ENCODE data around the gene ANGPTL1. TPM values are rescaled to one million over a fixed set of nuclear protein-coding genes. Genes with fewer than 3 reads are reported as not detected.

The ANGPTL1 gene
- total and polyA plus RNA-seq, 2 of the 13 experiments (the other 11 are each of a cell fraction or from before 2014, with no cell fraction given), result 2.9 to 9.3 TPM

- Histone ChIP-seq H3K27me3 (ENCODE audit: control insufficient read depth in 1 of 2, insufficient read depth in 2 of 2, low read length in 2 of 2) (no peaks in the 10 kb centered on the region), H3K36me3 (replicated peaks in 1 of 2; ENCODE audit: control insufficient read depth in 1 of 2, insufficient read depth in 2 of 2, low read length in 2 of 2) (no peaks in the 10 kb centered on the region; a peak in 1 of 5 replicates), H2AFZ (ENCODE audit: low read length) (no peak overlapping the region), H3K4me1 (ENCODE audit: insufficient read depth, low read length) (0 out of 2 replicates have a peak, but pooled peaks cover 6% of the 10 kb centered on the region), H3K9ac (ENCODE audit: insufficient read depth, low read depth, low read length) (no peak overlapping the region), H3K4me2 (ENCODE audit: low read depth, low read length) (no peak overlapping the region), H3K4me3 (replicated peaks in 1 of 3; ENCODE audit: insufficient read depth in 1 of 3, low read depth in 2 of 3, low read length in 3 of 3) (no peak overlapping the region), H3K27ac (ENCODE audit: extremely low read length, insufficient read depth, low read length) (no peak overlapping the region), H4K20me1 (ENCODE audit: insufficient read depth, low read length) (no peaks in the 10 kb centered on the region), H3K79me2 (ENCODE audit: insufficient read depth, low read length) (no peaks in the 10 kb centered on the region), H3K9me3 (ENCODE audit: low read length) (no peaks in the 10 kb centered on the region)
- TF ChIP-seq MAFK (conservative IDR thresholded peaks at IDR 0.05 in 1 of 2, IDR thresholded peaks at IDR 0.05 in 1 of 2; ENCODE audit: low read length in 2 of 2) (peak in 1 of 2 experiments; percentile 19; a peak in 1 of 4 replicates), CBX2 (IDR thresholded peaks at IDR 0.05; ENCODE audit: low read depth, low read length) (no peak), CBX2 (CRISPR knock-in tag; IDR thresholded peaks at IDR 0.05; ENCODE audit: low read depth) (no peak)
- over 99% methylated on average over 3 of the region's 3 CpGs for WGBS (ENCODE audit: low lambda C conversion rate)
- BruUV-seq (replicated peaks), result no TSS peak
- ChIA-PET CTCF (ENCODE audit: low intra/inter-chr PET ratio, low total read pairs) (no interaction called here), POLR2A (no interaction called here)
- no peak for FAIRE-seq
- no peak for DNase-seq (ENCODE audit: low spot score)
- ATAC-seq, result no peak
- in situ Hi-C loops (cut with HindIII; ENCODE audit: extremely low pct_ligation_motif_present, low pct_unique_long_range_greater_than_20kb), result no loop called here
- intact Hi-C loops (cut with micrococcal nuclease; ENCODE audit: unreplicated experiment), result no loop called here
Measured at GRCh38 chr1:178844436-178844835, 26.4 kb downstream of the ANGPTL1 start.

DNA sequence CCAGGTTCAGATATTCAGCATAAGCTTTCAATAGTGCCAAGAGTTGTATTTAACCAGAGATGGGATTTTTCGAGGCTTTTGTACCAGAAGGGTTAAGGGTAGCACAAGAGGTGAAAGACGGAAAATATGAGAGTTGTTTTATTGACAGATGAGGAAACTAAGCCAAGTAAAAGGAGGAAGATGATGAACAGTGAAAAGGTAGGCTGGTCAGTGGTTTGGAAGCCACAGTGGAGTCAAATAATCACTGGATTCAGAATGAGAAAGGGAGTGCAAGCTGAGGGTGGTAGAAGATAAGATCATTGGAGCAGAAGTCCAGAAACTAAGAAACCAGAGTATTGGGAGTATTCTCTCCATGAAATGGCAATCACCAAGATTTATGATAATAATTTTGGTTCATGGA is 45.7 kb downstream of the ANGPTL1 start:
- CTCF ChIA-PET (ENCODE audit: low intra/inter-chr PET ratio, low total read pairs), result no interaction called here
- no peak for DNase-seq (ENCODE audit: low spot score)
- H3K9me3 ChIP-seq (ENCODE audit: low read length), result no peaks in the 10 kb centered on the region
- TF ChIP-seq ZNF318 (CRISPR knock-in tag; IDR thresholded peaks at IDR 0.05) (no peak), ZSCAN5A (CRISPR knock-in tag; IDR thresholded peaks at IDR 0.05; ENCODE audit: borderline replicate concordance) (no peak), ARHGAP35 (CRISPR knock-in tag; IDR thresholded peaks at IDR 0.05; ENCODE audit: borderline replicate concordance) (no peak), NR3C1 (CRISPR knock-in tag; IDR thresholded peaks at IDR 0.05) (no peak)
- TF ChIP-seq, protein P1, sequence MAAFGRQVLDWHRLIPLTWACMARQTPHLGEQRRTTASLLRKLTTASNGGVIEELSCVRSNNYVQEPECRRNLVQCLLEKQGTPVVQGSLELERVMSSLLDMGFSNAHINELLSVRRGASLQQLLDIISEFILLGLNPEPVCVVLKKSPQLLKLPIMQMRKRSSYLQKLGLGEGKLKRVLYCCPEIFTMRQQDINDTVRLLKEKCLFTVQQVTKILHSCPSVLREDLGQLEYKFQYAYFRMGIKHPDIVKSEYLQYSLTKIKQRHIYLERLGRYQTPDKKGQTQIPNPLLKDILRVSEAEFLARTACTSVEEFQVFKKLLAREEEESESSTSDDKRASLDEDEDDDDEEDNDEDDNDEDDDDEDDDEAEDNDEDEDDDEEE (CRISPR knock-in tag; IDR thresholded peaks at IDR 0.05), result no peak

More for the DNA sequence above, 45.7 kb downstream of the ANGPTL1 start:
- no peaks in the 10 kb centered on the region for H3K27me3 ChIP-seq (ENCODE audit: control insufficient read depth in 1 of 2, insufficient read depth in 2 of 2, low read length in 2 of 2)
- H3K4me1 ChIP-seq (ENCODE audit: insufficient read depth, low read length), result no peaks in the 10 kb centered on the region
- no peak for ATAC-seq
- no peak overlapping the region for H3K27ac ChIP-seq (ENCODE audit: extremely low read length, insufficient read depth, low read length)
- no peak overlapping the region for H3K9ac ChIP-seq (ENCODE audit: insufficient read depth, low read depth, low read length)
- H4K20me1 ChIP-seq (ENCODE audit: insufficient read depth, low read length), result no peaks in the 10 kb centered on the region
- H3K36me3 ChIP-seq (replicated peaks in 1 of 2; ENCODE audit: control insufficient read depth in 1 of 2, insufficient read depth in 2 of 2, low read length in 2 of 2), result peaks cover 0 to 12% of the 10 kb centered on the region in 2 experiments; a peak in 3 of 5 replicates
- WGBS (ENCODE audit: low lambda C conversion rate), result 97% methylated on average over 2 of the region's 2 CpGs
- FAIRE-seq, result no peak
- H3K79me2 ChIP-seq (ENCODE audit: insufficient read depth, low read length), result no peaks in the 10 kb centered on the region
- H3K4me3 ChIP-seq (replicated peaks in 1 of 3; ENCODE audit: insufficient read depth in 1 of 3, low read depth in 2 of 3, low read length in 3 of 3), result no peak overlapping the region
- in situ Hi-C loops (cut with HindIII; ENCODE audit: extremely low pct_ligation_motif_present, low pct_unique_long_range_greater_than_20kb) (no loop called here), intact Hi-C loops (cut with micrococcal nuclease; ENCODE audit: unreplicated experiment) (no loop called here)
- no peak overlapping the region for H2AFZ ChIP-seq (ENCODE audit: low read length)
- POLR2A ChIA-PET, result no interaction called here
- H3K4me2 ChIP-seq (ENCODE audit: low read depth, low read length), result no peak overlapping the region
- no TSS peak for BruUV-seq (replicated peaks)
